ENCODE results near the gene UACA.

The UACA gene

GRCh38 chr15:70783610-70784022, 20.3 kb upstream of the UACA start:
- Histone ChIP-seq H3F3A (ENCODE audit: low read depth) (no peaks in the 10 kb centered on the region), H3K4me2 (ENCODE audit: low read depth, low read length, poor library complexity, severe bottlenecking) (no peak overlapping the region), H3K36me3 (ENCODE audit: insufficient read depth, low read length) (no peaks in the 10 kb centered on the region), H3K9me2 (replicated peaks; ENCODE audit: low read depth, low read length) (no peaks in the 10 kb centered on the region), H3K4me1 (ENCODE audit: insufficient read depth, low read length, poor library complexity, severe bottlenecking) (no peaks in the 10 kb centered on the region), H3K79me2 (ENCODE audit: insufficient read depth, low read length) (no peaks in the 10 kb centered on the region), H3K27me3 (ENCODE audit: insufficient read depth, low read length, poor library complexity, severe bottlenecking) (no peaks in the 10 kb centered on the region), H3K9ac (ENCODE audit: low read depth, low read length, poor library complexity, severe bottlenecking) (no peak overlapping the region), H3K4me3 (ENCODE audit: low read length, poor library complexity, severe bottlenecking) (no peak overlapping the region), H2AFZ (ENCODE audit: low read length) (no peak overlapping the region), H4K20me1 (ENCODE audit: insufficient read depth, low read length, poor library complexity, severe bottlenecking) (no peaks in the 10 kb centered on the region), H3K9me3 (ENCODE audit: insufficient read depth, low read depth, low read length) (no peaks in the 10 kb centered on the region)
- TF ChIP-seq EZH2phosphoT487 (IDR thresholded peaks at IDR 0.05; ENCODE audit: borderline replicate concordance) = no peak
- no peak for TF ChIP-seq CTCF (conservative IDR thresholded peaks at IDR 0.05; ENCODE audit: low read length)

GRCh38 chr15:70783041-70783440, 19.7 kb upstream of the UACA start:
- TF ChIP-seq EZH2phosphoT487 (IDR thresholded peaks at IDR 0.05; ENCODE audit: borderline replicate concordance) (no peak), CTCF (conservative IDR thresholded peaks at IDR 0.05; ENCODE audit: low read length) (no peak)
- H3K9ac ChIP-seq (ENCODE audit: low read depth, low read length, poor library complexity, severe bottlenecking) = no peak overlapping the region
- no peaks in the 10 kb centered on the region for H3K4me1 ChIP-seq (ENCODE audit: insufficient read depth, low read length, poor library complexity, severe bottlenecking)
- H3K4me2 ChIP-seq (ENCODE audit: low read depth, low read length, poor library complexity, severe bottlenecking) = no peak overlapping the region
- H3K27me3 ChIP-seq (ENCODE audit: insufficient read depth, low read length, poor library complexity, severe bottlenecking) = no peaks in the 10 kb centered on the region
- no peaks in the 10 kb centered on the region for H3K79me2 ChIP-seq (ENCODE audit: insufficient read depth, low read length)
- H3K9me3 ChIP-seq (ENCODE audit: insufficient read depth, low read depth, low read length) = no peaks in the 10 kb centered on the region
- H4K20me1 ChIP-seq (ENCODE audit: insufficient read depth, low read length, poor library complexity, severe bottlenecking) = no peaks in the 10 kb centered on the region
- no peak overlapping the region for H2AFZ ChIP-seq (ENCODE audit: low read length)
- H3K4me3 ChIP-seq (ENCODE audit: low read length, poor library complexity, severe bottlenecking) = no peak overlapping the region
- no peaks in the 10 kb centered on the region for H3K9me2 ChIP-seq (replicated peaks; ENCODE audit: low read depth, low read length)
- no peaks in the 10 kb centered on the region for H3K36me3 ChIP-seq (ENCODE audit: insufficient read depth, low read length)
- H3F3A ChIP-seq (ENCODE audit: low read depth) = no peaks in the 10 kb centered on the region

- Histone ChIP-seq H3K36me3 (ENCODE audit: insufficient read depth, low read length) (no peaks in the 10 kb centered on the region), H3K9me2 (replicated peaks; ENCODE audit: low read depth, low read length) (no peaks in the 10 kb centered on the region), H3K4me3 (ENCODE audit: low read length, poor library complexity, severe bottlenecking) (no peak overlapping the region), H3K27me3 (ENCODE audit: insufficient read depth, low read length, poor library complexity, severe bottlenecking) (no peaks in the 10 kb centered on the region), H3K4me2 (ENCODE audit: low read depth, low read length, poor library complexity, severe bottlenecking) (no peak overlapping the region), H2AFZ (ENCODE audit: low read length) (no peak overlapping the region), H3F3A (ENCODE audit: low read depth) (no peaks in the 10 kb centered on the region), H4K20me1 (ENCODE audit: insufficient read depth, low read length, poor library complexity, severe bottlenecking) (no peaks in the 10 kb centered on the region), H3K9me3 (ENCODE audit: insufficient read depth, low read depth, low read length) (no peaks in the 10 kb centered on the region), H3K4me1 (ENCODE audit: insufficient read depth, low read length, poor library complexity, severe bottlenecking) (no peaks in the 10 kb centered on the region), H3K9ac (ENCODE audit: low read depth, low read length, poor library complexity, severe bottlenecking) (no peak overlapping the region), H3K79me2 (ENCODE audit: insufficient read depth, low read length) (no peaks in the 10 kb centered on the region)
- TF ChIP-seq CTCF (conservative IDR thresholded peaks at IDR 0.05; ENCODE audit: low read length) (no peak), EZH2phosphoT487 (IDR thresholded peaks at IDR 0.05; ENCODE audit: borderline replicate concordance) (no peak)
Observed at GRCh38 chr15:70781236-70781635, 17.9 kb upstream of the UACA start.
